Measurements from ENCODE around the gene BTBD1.

BTBD1 gene

DNA sequence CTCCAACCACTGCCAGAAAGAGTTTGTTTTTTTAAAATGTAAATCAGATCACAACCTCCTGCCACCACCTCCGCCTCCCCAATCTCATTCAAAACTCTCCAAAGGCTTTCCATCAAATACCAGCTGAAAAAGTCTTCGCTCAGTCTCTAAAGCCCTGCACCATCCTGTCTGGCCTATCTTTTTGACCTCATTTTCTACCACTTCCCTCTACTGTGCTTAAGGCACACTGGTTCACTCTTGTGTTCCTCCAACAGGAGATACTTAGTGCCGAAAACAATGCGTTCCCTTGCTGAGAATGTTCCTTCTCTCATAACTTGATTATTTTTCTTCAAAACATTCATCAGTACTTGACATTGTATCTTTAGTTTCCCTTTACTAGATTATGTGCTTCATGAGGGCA is 3.5 kb downstream of the BTBD1 start (continued):
- TF ChIP-seq KLF16 (tag by site-specific recombination; IDR thresholded peaks at IDR 0.05) (no peak), ZEB2 (tag by site-specific recombination; IDR thresholded peaks at IDR 0.05) (no peak)

DNA sequence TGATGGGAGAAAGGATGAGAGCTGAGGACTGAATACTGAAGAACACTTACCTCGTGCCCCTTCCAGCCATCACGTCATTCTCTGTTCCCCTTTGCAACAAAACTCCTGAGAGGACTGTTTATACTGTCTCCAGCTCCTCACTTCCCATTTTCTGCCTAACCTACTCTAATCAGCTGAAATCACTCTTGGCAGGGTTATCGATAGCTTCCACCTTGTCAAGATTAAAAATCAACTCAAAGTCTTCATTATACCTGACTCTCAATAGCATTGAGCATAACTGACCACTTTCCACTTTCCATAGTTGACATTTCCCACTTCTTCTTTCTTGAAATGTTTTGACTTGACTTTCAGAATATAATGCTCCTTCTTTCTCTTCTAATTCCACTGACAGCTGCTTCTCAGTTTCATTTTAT is 4.3 kb downstream of the BTBD1 start:
- Histone ChIP-seq H3K4me3 (ENCODE audit: low read depth, low read length) (no peak overlapping the region), H3K4me1 (ENCODE audit: control insufficient read depth, insufficient read depth, low read length) (peaks cover 40% of the 10 kb centered on the region), H3K36me3 (ENCODE audit: control insufficient read depth in 2 of 2, insufficient read depth in 1 of 2, low read length in 2 of 2) (peaks cover 0 to 3% of the 10 kb centered on the region in 2 experiments; a peak in 2 of 3 replicates), H3K9me3 (ENCODE audit: control insufficient read depth, insufficient read depth, low read depth, low read length) (no peaks in the 10 kb centered on the region), H3K27ac (ENCODE audit: extremely low read depth, low read depth, low read length) (peak overlapping the region; percentile 45; the same call in 1 of the 2 replicates)
- ChIA-PET CTCF (interaction anchor here (0.6 to 1.3 kb wide), 6 partner anchors 33 to 519 kb away, joined by 3 to 7 read pairs (median 3); no protein-coding TSS in a partner anchor), POLR2A (interaction anchor here (0.6 to 4.0 kb wide), 4 partner anchors 23 to 145 kb away, joined by 3 to 15 read pairs (median 4); partner anchors contain the start of genes C15orf40 and HDGFL3)
- TF ChIP-seq ZNF629 (tag by site-specific recombination; IDR thresholded peaks at IDR 0.05) (peak; percentile 82), ZNF416 (tag by site-specific recombination; IDR thresholded peaks at IDR 0.05) (no peak), ZNF558 (tag by site-specific recombination; IDR thresholded peaks at IDR 0.05) (no peak), ZNF623 (tag by site-specific recombination; IDR thresholded peaks at IDR 0.05) (no peak), ZNF394 (tag by site-specific recombination; IDR thresholded peaks at IDR 0.05; ENCODE audit: borderline replicate concordance) (no peak), PRDM1 (tag by site-specific recombination; IDR thresholded peaks at IDR 0.05) (peak; percentile 89), ZNF391 (tag by site-specific recombination; IDR thresholded peaks at IDR 0.05; ENCODE audit: borderline replicate concordance, low read depth) (no peak), ZNF184 (tag by site-specific recombination; IDR thresholded peaks at IDR 0.05) (no peak), ZNF843 (tag by site-specific recombination; IDR thresholded peaks at IDR 0.05) (no peak), ZBTB1 (tag by site-specific recombination; IDR thresholded peaks at IDR 0.05) (no peak), FEZF1 (tag by site-specific recombination; IDR thresholded peaks at IDR 0.05) (peak; percentile 49; the same call in 1 of the 2 replicates), MYNN (tag by site-specific recombination; IDR thresholded peaks at IDR 0.05; ENCODE audit: borderline replicate concordance) (no peak), ZNF596 (tag by site-specific recombination; IDR thresholded peaks at IDR 0.05) (no peak), ZNF335 (tag by site-specific recombination; conservative IDR thresholded peaks at IDR 0.05) (no peak), ZNF223 (tag by site-specific recombination; IDR thresholded peaks at IDR 0.05) (no peak), ZNF2 (tag by site-specific recombination; IDR thresholded peaks at IDR 0.05) (no peak), SCRT2 (tag by site-specific recombination; IDR thresholded peaks at IDR 0.05) (no peak), MZF1 (tag by site-specific recombination; IDR thresholded peaks at IDR 0.05; ENCODE audit: borderline replicate concordance) (0 out of 2 replicates have a peak, but pooled peaks have one; percentile 32)
- TF ChIP-seq, protein P1, sequence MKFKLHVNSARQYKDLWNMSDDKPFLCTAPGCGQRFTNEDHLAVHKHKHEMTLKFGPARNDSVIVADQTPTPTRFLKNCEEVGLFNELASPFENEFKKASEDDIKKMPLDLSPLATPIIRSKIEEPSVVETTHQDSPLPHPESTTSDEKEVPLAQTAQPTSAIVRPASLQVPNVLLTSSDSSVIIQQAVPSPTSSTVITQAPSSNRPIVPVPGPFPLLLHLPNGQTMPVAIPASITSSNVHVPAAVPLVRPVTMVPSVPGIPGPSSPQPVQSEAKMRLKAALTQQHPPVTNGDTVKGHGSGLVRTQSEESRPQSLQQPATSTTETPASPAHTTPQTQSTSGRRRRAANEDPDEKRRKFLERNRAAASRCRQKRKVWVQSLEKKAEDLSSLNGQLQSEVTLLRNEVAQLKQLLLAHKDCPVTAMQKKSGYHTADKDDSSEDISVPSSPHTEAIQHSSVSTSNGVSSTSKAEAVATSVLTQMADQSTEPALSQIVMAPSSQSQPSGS (tag by site-specific recombination; IDR thresholded peaks at IDR 0.05; ENCODE audit: low read depth) = peak; percentile 70; the same call in 1 of the 2 replicates
- TF ChIP-seq, protein P2, sequence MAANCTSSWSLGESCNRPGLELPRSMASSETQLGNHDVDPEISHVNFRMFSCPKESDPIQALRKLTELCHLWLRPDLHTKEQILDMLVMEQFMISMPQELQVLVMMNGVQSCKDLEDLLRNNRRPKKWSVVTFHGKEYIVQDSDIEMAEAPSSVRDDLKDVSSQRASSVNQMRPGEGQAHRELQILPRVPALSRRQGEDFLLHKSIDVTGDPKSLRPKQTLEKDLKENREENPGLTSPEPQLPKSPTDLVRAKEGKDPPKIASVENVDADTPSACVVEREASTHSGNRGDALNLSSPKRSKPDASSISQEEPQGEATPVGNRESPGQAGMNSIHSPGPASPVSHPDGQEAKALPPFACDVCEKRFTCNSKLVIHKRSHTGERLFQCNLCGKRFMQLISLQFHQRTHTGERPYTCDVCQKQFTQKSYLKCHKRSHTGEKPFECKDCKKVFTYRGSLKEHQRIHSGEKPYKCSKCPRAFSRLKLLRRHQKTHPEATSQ (tag by site-specific recombination; IDR thresholded peaks at IDR 0.05) = no peak
- TF ChIP-seq, protein P3, sequence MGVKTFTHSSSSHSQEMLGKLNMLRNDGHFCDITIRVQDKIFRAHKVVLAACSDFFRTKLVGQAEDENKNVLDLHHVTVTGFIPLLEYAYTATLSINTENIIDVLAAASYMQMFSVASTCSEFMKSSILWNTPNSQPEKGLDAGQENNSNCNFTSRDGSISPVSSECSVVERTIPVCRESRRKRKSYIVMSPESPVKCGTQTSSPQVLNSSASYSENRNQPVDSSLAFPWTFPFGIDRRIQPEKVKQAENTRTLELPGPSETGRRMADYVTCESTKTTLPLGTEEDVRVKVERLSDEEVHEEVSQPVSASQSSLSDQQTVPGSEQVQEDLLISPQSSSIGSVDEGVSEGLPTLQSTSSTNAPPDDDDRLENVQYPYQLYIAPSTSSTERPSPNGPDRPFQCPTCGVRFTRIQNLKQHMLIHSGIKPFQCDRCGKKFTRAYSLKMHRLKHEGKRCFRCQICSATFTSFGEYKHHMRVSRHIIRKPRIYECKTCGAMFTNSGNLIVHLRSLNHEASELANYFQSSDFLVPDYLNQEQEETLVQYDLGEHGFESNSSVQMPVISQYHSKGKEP (tag by site-specific recombination; IDR thresholded peaks at IDR 0.05) = no peak
- TF ChIP-seq, protein P4, sequence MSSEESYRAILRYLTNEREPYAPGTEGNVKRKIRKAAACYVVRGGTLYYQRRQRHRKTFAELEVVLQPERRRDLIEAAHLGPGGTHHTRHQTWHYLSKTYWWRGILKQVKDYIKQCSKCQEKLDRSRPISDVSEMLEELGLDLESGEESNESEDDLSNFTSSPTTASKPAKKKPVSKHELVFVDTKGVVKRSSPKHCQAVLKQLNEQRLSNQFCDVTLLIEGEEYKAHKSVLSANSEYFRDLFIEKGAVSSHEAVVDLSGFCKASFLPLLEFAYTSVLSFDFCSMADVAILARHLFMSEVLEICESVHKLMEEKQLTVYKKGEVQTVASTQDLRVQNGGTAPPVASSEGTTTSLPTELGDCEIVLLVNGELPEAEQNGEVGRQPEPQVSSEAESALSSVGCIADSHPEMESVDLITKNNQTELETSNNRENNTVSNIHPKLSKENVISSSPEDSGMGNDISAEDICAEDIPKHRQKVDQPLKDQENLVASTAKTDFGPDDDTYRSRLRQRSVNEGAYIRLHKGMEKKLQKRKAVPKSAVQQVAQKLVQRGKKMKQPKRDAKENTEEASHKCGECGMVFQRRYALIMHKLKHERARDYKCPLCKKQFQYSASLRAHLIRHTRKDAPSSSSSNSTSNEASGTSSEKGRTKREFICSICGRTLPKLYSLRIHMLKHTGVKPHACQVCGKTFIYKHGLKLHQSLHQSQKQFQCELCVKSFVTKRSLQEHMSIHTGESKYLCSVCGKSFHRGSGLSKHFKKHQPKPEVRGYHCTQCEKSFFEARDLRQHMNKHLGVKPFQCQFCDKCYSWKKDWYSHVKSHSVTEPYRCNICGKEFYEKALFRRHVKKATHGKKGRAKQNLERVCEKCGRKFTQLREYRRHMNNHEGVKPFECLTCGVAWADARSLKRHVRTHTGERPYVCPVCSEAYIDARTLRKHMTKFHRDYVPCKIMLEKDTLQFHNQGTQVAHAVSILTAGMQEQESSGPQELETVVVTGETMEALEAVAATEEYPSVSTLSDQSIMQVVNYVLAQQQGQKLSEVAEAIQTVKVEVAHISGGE (tag by site-specific recombination; conservative IDR thresholded peaks at IDR 0.05; ENCODE audit: low read depth) = no peak
- TF ChIP-seq, protein P5, sequence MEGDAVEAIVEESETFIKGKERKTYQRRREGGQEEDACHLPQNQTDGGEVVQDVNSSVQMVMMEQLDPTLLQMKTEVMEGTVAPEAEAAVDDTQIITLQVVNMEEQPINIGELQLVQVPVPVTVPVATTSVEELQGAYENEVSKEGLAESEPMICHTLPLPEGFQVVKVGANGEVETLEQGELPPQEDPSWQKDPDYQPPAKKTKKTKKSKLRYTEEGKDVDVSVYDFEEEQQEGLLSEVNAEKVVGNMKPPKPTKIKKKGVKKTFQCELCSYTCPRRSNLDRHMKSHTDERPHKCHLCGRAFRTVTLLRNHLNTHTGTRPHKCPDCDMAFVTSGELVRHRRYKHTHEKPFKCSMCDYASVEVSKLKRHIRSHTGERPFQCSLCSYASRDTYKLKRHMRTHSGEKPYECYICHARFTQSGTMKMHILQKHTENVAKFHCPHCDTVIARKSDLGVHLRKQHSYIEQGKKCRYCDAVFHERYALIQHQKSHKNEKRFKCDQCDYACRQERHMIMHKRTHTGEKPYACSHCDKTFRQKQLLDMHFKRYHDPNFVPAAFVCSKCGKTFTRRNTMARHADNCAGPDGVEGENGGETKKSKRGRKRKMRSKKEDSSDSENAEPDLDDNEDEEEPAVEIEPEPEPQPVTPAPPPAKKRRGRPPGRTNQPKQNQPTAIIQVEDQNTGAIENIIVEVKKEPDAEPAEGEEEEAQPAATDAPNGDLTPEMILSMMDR (tag by site-specific recombination; IDR thresholded peaks at IDR 0.05) = no peak
- TF ChIP-seq, protein P6, sequence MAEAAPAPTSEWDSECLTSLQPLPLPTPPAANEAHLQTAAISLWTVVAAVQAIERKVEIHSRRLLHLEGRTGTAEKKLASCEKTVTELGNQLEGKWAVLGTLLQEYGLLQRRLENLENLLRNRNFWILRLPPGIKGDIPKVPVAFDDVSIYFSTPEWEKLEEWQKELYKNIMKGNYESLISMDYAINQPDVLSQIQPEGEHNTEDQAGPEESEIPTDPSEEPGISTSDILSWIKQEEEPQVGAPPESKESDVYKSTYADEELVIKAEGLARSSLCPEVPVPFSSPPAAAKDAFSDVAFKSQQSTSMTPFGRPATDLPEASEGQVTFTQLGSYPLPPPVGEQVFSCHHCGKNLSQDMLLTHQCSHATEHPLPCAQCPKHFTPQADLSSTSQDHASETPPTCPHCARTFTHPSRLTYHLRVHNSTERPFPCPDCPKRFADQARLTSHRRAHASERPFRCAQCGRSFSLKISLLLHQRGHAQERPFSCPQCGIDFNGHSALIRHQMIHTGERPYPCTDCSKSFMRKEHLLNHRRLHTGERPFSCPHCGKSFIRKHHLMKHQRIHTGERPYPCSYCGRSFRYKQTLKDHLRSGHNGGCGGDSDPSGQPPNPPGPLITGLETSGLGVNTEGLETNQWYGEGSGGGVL (tag by site-specific recombination; IDR thresholded peaks at IDR 0.05) = no peak

Data from HEK293 (cell line).